Left cardiac atrium (tissue), 4 donors: Measurements from ENCODE around the gene TEDC1. TPM values are rescaled to one million over a fixed set of nuclear protein-coding genes. Genes with fewer than 3 reads are reported as not detected.

ENCODE experiments used
- ATAC-seq, 2 donors: fragments of 200-7000 bp; cut with Tn5 transposase; one replicate each; pipeline ENCODE4 v1.9.1; 2020; ENCODE audit warnings: mild to moderate bottlenecking in 2 of 2, moderate library complexity in 2 of 2
- DNase-seq: peaks from one replicate; pipeline ENCODE4 v3.0.0-alpha.2; 2020
- intact Hi-C, 2 donors: fragments of 100-400 bp; cut with DNase I; formaldehyde crosslinking; loops; one replicate each; pipeline versions ENCODE4 v1.14.1 to v1.15.1; 2022 to 2023
- total RNA-seq, 2 donors: library from RNA; stranded (reverse); fragmentation: NEBNext Ultra II Directional; extraction: Animal tissue kit (Norgen Biotek cat#: 25700); gene quantifications; one replicate each; pipeline ENCODE4 v1.2.1, GENCODE V29; 2021
- donor health status: DM: no; HTN: yes; CAD: no.
- donor health status: DM: no; HTN: yes; CAD: no; lungs with severe emphysema.
- donor health status: DM: yes; HTN: yes; CAD: no.
- donor health status: Dilated cardiomyopathy.

TEDC1 gene
- total RNA-seq, 2 donors from 2014 or later = 5.1 to 5.9 TPM

- ATAC-seq (no peak), DNase-seq (peak; percentile 21)
- intact Hi-C loops = no loop called here
Observed at GRCh38 chr14:105455766-105456660, 35.0 kb upstream of the TEDC1 start.

- peak; percentile 19 for DNase-seq
- intact Hi-C loops = no loop called here
- peak in 1 of 2 donors; percentile 29 for ATAC-seq
Observed at GRCh38 chr14:105456736-105457617, 34.1 kb upstream of the TEDC1 start.

- DNase-seq = no peak
- no peak for ATAC-seq
- intact Hi-C loops = no loop called here
Observed at GRCh38 chr14:105458010-105458409, 33.0 kb upstream of the TEDC1 start.

DNA sequence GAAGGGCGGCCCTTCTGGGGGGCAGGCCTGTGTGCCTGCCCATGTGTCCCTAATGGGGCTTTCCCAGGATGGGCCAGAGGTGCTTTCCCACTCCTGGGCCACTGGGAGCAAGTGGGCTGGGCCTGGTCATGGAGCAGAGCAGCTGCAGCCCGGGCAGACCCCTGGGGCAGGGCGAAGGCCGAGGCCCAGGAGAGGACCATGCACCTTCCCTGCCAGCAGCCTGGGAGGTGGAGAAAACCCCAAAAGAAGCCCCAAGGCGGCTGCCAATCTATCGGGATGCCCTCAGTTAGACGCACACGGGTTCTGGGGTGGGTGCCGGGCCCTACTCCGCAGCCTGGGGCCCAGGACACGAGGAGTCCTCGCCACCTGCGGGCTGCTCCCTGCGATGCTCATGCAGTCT, 32.5 kb upstream of the TEDC1 start:
- no peak for ATAC-seq
- no peak for DNase-seq
- intact Hi-C loops = no loop called here

- ATAC-seq (no peak), DNase-seq (no peak)
- intact Hi-C loops = no loop called here
Observed at GRCh38 chr14:105460116-105460515, 30.9 kb upstream of the TEDC1 start.

DNA sequence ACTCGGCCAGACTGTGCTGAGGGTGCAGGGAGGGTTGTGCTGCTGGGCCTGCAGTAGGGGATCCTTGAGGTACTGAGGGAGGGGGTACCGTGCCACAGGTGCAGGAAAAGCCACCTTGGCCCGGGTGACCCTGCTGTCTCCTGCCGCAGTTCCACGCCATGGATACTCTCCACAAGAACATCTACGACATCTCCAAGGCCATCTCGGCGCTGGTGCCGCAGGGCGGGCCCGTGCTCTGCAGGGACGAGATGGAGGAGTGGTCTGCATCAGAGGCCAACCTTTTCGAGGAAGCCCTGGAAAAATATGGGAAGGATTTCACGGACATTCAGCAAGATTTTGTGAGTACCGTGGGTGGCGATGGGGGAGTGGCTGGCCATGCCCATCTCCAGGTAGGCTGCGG, 30.4 kb upstream of the TEDC1 start:
- ATAC-seq (no peak), DNase-seq (no peak)
- intact Hi-C loops = no loop called here

DNA sequence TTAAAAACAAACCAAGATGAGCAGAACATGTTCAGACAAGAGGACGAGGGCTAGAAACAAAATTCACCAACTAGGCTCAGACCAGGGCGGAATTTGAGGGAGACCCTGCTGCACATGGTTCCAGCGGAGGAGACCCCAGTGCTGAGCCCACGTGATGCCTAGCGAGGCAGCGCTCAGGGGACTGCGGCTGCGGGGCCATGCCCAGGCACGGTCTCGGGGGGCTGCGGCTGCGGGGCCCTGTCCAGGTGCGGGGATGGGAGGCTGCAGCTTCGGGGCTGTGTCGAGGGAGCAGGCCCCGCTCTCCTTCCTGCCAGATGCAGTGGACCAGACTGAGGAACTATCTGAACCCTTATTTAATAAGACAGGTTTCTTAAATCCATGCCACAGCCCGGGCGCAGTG, 29.1 kb upstream of the TEDC1 start:
- ATAC-seq (no peak), DNase-seq (no peak)
- intact Hi-C loops = no loop called here

GRCh38 chr14:105464501-105464900, 26.5 kb upstream of the TEDC1 start:
- no peak for ATAC-seq
- DNase-seq = no peak
- intact Hi-C loops = no loop called here

DNA sequence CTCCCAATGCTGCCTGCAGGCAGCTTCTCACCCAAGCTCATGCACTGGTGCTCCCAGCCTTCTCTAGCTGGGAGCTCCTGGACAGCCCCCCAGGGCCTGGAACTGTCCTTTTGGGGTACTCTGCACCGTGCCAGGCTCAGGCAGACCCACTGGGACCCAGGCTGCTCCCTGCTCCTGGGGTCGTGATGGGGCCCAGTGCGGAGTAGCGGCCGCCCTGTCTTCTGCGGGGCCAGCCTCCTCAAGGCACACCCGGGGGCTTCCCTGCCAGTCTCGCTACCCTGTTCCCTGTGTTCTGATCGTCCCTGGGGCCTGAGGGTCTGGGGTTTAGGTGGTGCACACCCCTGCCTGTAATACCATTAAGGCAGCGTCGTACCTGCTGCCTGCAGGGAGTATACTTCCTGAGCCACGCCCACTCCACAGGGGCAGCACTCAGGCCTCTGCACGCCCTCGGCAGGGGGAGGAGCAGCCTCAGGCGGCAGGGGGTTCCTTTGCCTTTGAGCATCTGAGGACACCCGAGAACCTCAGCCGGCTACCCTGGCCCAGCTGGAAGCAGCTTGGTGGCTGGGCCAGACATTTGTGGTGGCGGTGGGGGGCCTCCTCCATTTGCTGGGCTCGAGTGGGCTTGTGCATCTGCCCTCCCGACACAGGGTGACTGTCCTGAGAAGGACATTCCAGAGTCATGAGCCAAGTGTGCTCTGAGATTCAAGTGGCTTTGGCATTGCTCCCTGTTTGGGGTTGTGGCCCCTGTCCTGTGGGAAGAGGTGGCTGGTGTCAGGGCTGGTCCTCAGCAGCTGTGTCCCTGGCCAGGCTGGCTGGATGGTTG, 25.6 kb upstream of the TEDC1 start:
- peak; percentile 52 to 55 for ATAC-seq
- DNase-seq = peak; percentile 71
- intact Hi-C loops = no loop called here

- ATAC-seq (peak; percentile 53 to 56), DNase-seq (peak; percentile 82)
- intact Hi-C loops = no loop called here
Observed at GRCh38 chr14:105466531-105467248, 24.4 kb upstream of the TEDC1 start.

DNA sequence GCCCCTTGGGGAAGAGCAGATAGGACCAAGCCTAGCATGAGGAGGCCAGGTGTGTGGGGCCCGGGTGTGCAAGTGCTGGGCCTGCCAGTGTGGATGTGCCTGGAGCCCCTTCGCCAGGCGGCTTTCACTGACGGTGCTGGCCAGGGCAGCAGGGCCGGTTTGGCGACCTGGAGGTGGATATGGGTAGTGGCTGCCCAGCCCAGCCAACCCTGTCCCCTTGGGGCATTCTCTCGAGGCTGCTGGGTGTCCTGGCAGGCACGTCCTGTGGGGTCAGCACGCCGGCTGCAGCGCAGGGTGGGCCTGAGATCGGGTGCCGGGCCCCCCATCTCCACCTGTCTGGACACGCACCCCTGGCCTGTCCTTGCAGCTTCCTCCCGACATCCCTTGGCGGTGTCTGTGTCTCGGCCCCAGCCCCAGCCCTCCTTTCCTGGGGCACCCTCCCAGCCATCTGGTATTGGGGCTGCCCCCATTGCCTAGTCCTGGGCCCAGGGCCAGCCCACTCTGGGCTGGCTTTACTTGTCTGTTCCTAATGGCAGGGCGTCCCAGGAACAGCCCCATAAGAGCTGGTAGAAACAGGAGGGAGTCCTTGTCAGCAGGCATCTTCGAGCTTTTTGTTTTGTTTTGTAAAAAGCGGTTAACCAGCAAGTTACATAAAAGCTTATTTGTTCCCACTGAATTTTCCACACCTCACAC, 23.7 kb upstream of the TEDC1 start:
- intact Hi-C loops = no loop called here
- DNase-seq (no peak), ATAC-seq (no peak)

DNA sequence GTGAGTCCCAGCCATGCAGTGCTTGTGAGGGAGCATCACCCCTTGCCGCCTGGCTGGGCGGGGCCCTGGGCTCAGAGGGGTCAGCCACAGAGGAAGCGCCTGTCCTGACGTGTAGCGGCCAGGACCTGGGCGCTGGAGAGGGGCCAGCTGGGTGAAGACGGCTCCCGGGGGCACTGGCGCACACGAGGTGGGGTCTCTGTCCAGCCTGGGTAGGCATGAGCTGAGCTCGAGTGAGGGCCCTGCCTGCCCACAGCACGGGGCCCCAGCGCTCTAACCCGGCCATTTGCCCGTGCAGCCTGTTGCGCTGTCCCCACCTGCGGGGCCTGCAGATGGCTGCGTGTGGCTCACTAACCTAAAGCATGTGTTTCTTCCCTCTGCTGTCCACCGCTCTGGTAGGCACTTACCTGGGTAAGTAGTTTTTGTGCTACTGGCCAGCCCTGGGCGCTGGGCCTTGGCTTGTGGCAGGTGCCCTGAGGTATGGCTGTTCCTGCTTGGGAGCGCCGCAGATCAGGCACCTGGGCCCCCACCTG, 23.0 kb upstream of the TEDC1 start:
- intact Hi-C loops = no loop called here
- DNase-seq = no peak
- ATAC-seq = no peak

DNA sequence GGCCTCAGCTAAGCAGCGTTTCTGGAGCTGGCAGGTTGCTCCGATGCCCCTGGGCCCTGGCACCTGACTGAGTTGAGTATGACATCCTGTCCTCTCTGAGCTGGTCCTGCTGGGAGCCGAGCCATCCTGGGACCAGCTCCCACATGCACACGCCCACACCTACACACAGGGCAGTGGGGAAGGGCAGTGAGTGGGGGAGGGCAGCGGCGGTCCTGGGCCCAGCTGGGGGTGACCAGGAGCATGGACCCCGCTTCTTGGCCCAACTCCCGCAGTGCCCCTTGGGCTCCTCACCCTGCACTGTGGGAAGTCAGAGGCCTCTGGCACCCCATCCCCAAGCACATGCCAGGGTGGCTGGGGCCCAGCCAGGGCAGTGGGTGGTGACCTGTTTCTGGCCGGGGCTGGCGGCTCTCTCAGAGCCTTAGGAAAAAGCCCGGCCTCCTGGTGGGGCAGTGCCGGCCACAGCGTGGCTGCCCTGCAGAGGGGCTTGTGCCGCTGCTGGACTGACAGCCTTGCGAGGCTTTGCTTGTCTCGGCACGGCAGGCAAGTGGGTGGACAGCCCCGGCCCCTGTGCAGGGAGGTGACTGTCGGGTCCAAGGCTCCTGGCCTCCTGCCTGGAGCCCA, 22.3 kb upstream of the TEDC1 start:
- peak; percentile 63 for DNase-seq
- ATAC-seq = peak in 1 of 2 donors; percentile 3
- intact Hi-C loops = no loop called here

DNA sequence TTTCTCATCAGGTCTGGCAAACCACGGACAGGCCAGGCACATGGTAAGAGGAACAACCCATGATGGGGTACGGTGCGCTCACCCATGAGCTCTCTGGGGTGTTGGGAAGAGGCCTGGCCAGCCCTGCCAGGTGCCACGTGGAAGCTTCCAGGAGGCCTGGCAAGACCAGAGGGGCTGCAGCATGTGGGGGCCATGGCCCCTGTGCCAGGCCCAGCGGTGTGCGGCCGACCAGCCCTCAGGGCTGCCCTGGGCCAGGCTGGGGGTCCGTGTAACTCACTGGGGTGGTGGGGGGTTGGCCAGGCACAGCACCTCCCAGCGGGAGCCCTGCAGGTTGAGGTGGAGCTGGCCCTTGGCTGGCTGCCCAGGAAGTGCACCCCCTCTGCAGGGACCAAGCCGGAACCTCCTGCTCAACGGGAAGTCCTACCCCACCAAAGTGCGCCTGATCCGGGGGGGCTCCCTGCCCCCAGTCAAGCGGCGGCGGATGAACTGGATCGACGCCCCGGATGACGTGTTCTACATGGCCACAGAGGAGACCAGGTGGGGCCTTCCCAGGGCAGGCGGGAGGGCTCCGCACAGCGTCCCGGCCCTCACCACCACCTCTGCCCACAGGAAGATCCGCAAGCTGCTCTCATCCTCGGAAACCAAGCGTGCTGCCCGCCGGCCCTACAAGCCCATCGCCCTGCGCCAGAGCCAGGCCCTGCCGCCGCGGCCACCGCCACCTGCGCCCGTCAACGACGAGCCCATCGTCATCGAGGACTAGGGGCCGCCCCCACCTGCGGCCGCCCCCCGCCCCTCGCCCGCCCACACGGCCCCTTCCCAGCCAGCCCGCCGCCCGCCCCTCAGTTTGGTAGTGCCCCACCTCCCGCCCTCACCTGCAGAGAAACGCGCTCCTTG, 21.3 kb upstream of the TEDC1 start:
- DNase-seq (peak; percentile 67), ATAC-seq (no peak)
- intact Hi-C loops = no loop called here

DNA sequence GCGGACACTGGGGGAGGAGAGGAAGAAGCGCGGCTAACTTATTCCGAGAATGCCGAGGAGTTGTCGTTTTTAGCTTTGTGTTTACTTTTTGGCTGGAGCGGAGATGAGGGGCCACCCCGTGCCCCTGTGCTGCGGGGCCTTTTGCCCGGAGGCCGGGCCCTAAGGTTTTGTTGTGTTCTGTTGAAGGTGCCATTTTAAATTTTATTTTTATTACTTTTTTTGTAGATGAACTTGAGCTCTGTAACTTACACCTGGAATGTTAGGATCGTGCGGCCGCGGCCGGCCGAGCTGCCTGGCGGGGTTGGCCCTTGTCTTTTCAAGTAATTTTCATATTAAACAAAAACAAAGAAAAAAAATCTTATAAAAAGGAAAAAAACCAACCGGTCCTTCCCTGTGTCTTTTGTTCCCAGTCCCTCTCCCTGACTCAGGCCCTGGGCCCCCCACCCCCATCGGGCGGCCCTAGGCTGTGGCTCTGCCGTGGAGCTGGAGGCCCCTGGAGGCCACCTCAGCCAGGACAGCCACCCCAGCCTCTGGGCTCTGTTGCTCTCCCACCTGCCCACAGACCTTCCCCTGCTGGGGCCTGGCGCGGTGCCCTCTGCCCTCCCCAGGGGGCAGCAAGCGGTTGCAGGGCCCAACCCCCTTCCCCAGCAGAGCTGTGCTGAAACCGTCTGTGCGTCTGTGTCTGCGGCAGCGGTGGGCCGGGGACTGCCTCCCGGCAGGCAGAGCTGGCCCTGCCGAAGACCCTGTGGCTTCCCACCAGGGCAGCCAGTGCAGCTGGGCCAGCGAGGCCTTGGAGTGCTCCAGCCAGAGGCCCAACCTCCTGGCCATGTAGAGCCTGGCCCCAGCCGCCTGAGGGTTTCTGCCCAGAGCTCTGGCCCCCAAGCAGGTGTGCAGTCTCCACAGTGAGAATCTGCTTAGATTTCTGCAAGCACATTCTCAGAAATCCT, 20.4 kb upstream of the TEDC1 start:
- ATAC-seq (no peak), DNase-seq (peak; percentile 27)
- intact Hi-C loops = no loop called here
